Karpas-422 (cell line): Measurements from ENCODE around the gene FLT3. TPM values are rescaled to one million over a fixed set of nuclear protein-coding genes. Genes with fewer than 3 reads are reported as not detected.
"Not testable (repeated sequence)": the region's sequence is repeated elsewhere in the genome, so short reads cannot be mapped to it uniquely, and the experiment has no call there.

Experiments
- DNase-seq: peaks from one replicate; pipeline ENCODE4 v3.0.0-alpha.2; 2015
- H2AFZ ChIP-seq: fragments of 200-600 bp; sonication (generic); 2 replicates; pipeline ENCODE4 v1.6.1; 2014; ENCODE audit warnings: antibody characterized with exemption, low read length, mixed read lengths
- H3K27ac ChIP-seq: fragments of 200-600 bp; sonication (generic); 2 replicates; pipeline ENCODE4 v1.5.1; 2014; ENCODE audit warnings: mild to moderate bottlenecking, low read length, moderate library complexity
- H3K27me3 ChIP-seq: fragments of 200-600 bp; sonication (generic); 2 replicates; pipeline ENCODE4 v1.6.1; 2014; ENCODE audit warnings: low read length, mixed read lengths
- H3K36me3 ChIP-seq: fragments of 200-600 bp; sonication (generic); 2 replicates; pipeline ENCODE4 v1.6.1; 2014; ENCODE audit warnings: low read length, mixed read lengths; ENCODE audit not compliant: insufficient read depth
- H3K4me1 ChIP-seq: fragments of 200-600 bp; sonication (generic); 2 replicates; pipeline ENCODE4 v1.6.1; 2014; ENCODE audit warnings: mild to moderate bottlenecking, low read length, mixed read lengths
- H3K4me2 ChIP-seq: fragments of 200-600 bp; sonication (generic); 2 replicates; pipeline ENCODE4 v1.6.1; 2014; ENCODE audit warnings: low read length, low read depth, mild to moderate bottlenecking; ENCODE audit not compliant: poor library complexity, severe bottlenecking
- H3K4me3 ChIP-seq: fragments of 200-600 bp; sonication (generic); 2 replicates; pipeline ENCODE4 v1.5.1; 2014; ENCODE audit warnings: mild to moderate bottlenecking, antibody characterized with exemption, low read length, mixed read lengths
- H3K79me2 ChIP-seq: fragments of 200-600 bp; sonication (generic); 2 replicates; pipeline ENCODE4 v1.6.1; 2014; ENCODE audit warnings: mild to moderate bottlenecking, low read length, mixed read lengths
- H3K9ac ChIP-seq: fragments of 200-600 bp; sonication (generic); 2 replicates; pipeline ENCODE4 v1.6.0; 2014; ENCODE audit warnings: low read length
- H3K9me2 ChIP-seq: fragments of 200-600 bp; sonication (generic), shearing (Covaris generic); replicated peaks from 2 replicates; pipeline ENCODE4 v1.6.0; 2014; ENCODE audit warnings: mild to moderate bottlenecking, low read length, moderate library complexity; ENCODE audit not compliant: insufficient read depth
- H3K9me3 ChIP-seq: fragments of 300-700, 200-600 bp; sonication (generic); 2 replicates; pipeline ENCODE4 v1.6.1; 2014; ENCODE audit warnings: low read length, mixed read lengths
- H4K20me1 ChIP-seq: fragments of 200-600 bp; sonication (generic); 2 replicates; pipeline ENCODE4 v1.6.1; 2014; ENCODE audit warnings: mild to moderate bottlenecking, antibody characterized with exemption, low read length, low read depth; ENCODE audit not compliant: insufficient read depth
- total RNA-seq: library from RNA; depleted of rRNA; stranded (reverse); fragments of >200 nt; shearing (Covaris generic); gene quantifications from 2 replicates; pipeline ENCODE4 v1.2.3, GENCODE V29; 2014; ENCODE audit warnings: low replicate concordance; rRNA removed

The FLT3 gene
- not detected in 2 replicates for total RNA-seq

DNA sequence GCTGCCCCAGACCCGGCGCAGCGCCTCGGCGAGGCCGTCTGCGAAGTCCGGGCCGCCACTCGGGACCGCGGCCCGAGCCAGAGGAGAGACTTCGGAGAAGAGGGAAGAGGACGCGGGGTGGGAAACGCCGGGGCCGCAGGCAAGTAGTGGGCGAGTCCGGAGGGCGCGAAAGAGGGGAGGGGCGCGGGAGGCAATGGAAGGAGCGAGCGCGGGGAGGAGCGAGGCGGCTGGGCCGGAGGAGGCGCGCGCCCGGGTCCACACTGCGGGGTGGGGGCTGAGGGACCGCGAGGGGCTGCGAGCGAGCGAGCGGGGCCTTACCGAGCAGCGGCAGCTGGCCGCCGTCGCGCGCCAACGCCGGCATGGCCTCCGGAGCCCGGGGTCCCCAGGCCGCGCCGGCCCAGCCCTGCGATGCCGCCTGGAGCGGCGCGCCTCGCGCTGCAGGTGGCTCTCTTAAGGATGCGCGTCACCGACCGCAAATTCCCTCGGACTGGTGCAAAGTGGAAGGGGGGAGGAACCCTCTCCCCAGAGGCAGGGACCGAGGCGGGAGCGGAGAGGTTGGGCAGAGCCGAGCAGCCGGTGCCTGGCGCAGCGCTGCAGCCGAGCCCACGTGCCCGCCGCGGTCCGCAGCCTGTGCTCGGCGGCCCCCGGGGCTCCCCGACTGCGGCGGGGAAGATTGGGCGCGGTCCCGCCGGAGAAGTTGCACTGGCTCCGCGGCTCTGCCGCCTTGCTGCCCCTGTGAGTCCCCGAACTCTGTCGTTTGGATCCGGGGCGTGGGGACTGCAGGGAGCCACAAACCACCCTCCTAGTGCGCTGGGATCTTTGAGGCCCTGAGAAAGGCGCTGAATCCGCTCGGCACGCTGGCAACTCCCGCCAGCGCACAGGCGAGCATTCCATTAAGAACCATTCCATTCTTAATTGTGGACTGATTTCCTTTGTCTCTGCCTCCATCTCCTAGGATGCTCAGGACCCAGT is at the start of gene FLT3:
TSS of gene FLT3 (minus strand) at position 427 of the 972 bp plus-strand sequence. CDS start at position 361, 66 bp downstream.
- Histone ChIP-seq H3K9me3 (no peaks in the 10 kb centered on the region), H3K4me1 (no peaks in the 10 kb centered on the region), H3K27me3 (no peaks in the 10 kb centered on the region), H2AFZ (no peak within 1 kb of the TSS), H3K36me3 (no peaks in the 10 kb centered on the region), H3K27ac (no peak within 1 kb of the TSS), H4K20me1 (no peaks in the 10 kb centered on the region), H3K9ac (no peak within 1 kb of the TSS), H3K4me3 (peak within 1 kb of the TSS; percentile 36; the same call in 1 of the 2 replicates), H3K4me2 (peak within 1 kb of the TSS; percentile 51), H3K79me2 (no peaks in the 10 kb centered on the region), H3K9me2 (no peaks in the 10 kb centered on the region)
- no peak for DNase-seq

- no peaks in the 10 kb centered on the region for H3K9me2 ChIP-seq
- H3K27ac ChIP-seq: no peak overlapping the region
- H3K9me3 ChIP-seq: no peaks in the 10 kb centered on the region
- H3K4me3 ChIP-seq: no peak overlapping the region
- no peak for DNase-seq
- peak overlapping the region; percentile 5 for H3K4me2 ChIP-seq
- H3K9ac ChIP-seq: no peak overlapping the region
- H3K79me2 ChIP-seq: peaks cover 99% of the 10 kb centered on the region
- H2AFZ ChIP-seq: no peak overlapping the region
- peaks cover 22% of the 10 kb centered on the region for H3K36me3 ChIP-seq
- H3K4me1 ChIP-seq: peaks cover 13% of the 10 kb centered on the region
- peaks cover 29% of the 10 kb centered on the region; the same call in 1 of the 2 replicates for H4K20me1 ChIP-seq
- no peaks in the 10 kb centered on the region for H3K27me3 ChIP-seq
These were observed 47.1 kb upstream of the FLT3 start for GRCh38 chr13:28147495-28147894.

DNA sequence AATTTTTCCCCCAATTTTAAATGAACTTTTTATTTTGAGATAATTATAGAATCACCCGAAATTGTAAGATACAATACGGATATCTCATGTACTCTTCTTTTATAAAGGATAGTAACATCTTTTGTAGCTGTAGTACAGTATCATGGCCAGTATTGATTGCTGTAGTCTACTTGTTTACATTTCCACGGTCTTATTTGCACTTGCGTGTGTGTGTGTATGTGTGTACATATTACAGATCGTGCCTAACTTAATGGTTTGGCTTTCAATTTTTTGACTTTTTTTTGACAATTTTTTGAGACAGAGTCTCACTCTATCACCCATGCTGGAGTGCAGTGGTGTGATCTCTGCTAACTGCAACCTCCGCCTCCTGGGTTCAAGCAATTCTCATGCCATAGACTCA is 44.7 kb upstream of the FLT3 start:
- Histone ChIP-seq H3K9me3 (no peaks in the 10 kb centered on the region), H2AFZ (no peak overlapping the region), H3K79me2 (peaks cover 100% of the 10 kb centered on the region), H3K27ac (no peak overlapping the region), H3K4me1 (peaks cover 24% of the 10 kb centered on the region), H3K27me3 (no peaks in the 10 kb centered on the region), H3K4me3 (no peak overlapping the region), H3K36me3 (peaks cover 12% of the 10 kb centered on the region), H3K9ac (no peak overlapping the region), H4K20me1 (peaks cover 51% of the 10 kb centered on the region), H3K9me2 (no peaks in the 10 kb centered on the region), H3K4me2 (no peak overlapping the region)
- DNase-seq: no peak

GRCh38 chr13:28141542-28141941 is 41.2 kb upstream of the FLT3 start:
- Histone ChIP-seq H3K79me2 (peaks cover 94% of the 10 kb centered on the region), H4K20me1 (peaks cover 41% of the 10 kb centered on the region), H3K4me1 (peaks cover 27% of the 10 kb centered on the region)
- H3K27me3 ChIP-seq, H3K4me3 ChIP-seq, H3K4me2 ChIP-seq, H3K9me3 ChIP-seq, H3K36me3 ChIP-seq, H3K9ac ChIP-seq, DNase-seq, H2AFZ ChIP-seq, H3K9me2 ChIP-seq, H3K27ac ChIP-seq: not testable (repeated sequence)

DNA sequence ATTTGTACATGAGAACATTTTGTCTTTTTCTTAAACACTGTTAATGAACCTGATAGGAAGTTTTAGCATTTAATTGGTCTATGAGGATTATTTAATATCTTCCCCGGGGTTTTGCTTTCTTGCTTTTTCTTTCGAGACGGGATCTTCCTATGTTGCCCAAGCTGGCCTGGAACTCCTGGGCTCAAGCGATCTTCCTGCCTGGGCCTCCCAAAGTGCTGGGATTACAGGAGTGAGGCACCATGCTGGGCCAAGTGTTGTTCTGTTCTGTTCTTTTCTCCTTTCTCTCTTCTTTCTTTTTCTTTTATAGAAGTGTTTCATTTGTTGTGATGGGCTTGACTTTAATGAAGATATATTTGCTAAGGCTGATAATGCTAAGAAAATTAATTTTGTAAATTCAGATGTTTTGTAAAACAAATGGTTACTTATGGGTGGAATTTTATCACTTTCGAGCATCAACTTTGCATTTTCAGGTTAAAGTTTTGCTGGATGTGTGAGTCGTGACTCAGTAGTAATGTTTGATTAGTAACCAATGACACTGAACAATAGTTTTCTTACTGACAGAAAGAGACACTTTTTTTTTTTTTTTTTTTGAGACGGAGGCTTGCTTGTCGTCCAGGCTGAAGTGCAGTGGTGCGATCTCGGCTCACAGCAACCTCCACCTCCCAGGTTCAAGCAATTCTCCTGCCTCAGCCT is 40.2 kb upstream of the FLT3 start:
- H3K9me3 ChIP-seq: no peaks in the 10 kb centered on the region
- H3K9ac ChIP-seq: peak overlapping the region; percentile 99
- peaks cover 8% of the 10 kb centered on the region; the same call in 1 of the 2 replicates for H3K36me3 ChIP-seq
- no peaks in the 10 kb centered on the region for H3K27me3 ChIP-seq
- H3K4me3 ChIP-seq: peak overlapping the region; percentile 82
- H3K79me2 ChIP-seq: peaks cover 84% of the 10 kb centered on the region
- no peak overlapping the region for H3K27ac ChIP-seq
- H3K4me2 ChIP-seq: peak overlapping the region; percentile 87
- DNase-seq: no peak
- peaks cover 26% of the 10 kb centered on the region for H3K4me1 ChIP-seq
- H4K20me1 ChIP-seq: peaks cover 41% of the 10 kb centered on the region
- no peak overlapping the region for H2AFZ ChIP-seq
- no peaks in the 10 kb centered on the region for H3K9me2 ChIP-seq

DNA sequence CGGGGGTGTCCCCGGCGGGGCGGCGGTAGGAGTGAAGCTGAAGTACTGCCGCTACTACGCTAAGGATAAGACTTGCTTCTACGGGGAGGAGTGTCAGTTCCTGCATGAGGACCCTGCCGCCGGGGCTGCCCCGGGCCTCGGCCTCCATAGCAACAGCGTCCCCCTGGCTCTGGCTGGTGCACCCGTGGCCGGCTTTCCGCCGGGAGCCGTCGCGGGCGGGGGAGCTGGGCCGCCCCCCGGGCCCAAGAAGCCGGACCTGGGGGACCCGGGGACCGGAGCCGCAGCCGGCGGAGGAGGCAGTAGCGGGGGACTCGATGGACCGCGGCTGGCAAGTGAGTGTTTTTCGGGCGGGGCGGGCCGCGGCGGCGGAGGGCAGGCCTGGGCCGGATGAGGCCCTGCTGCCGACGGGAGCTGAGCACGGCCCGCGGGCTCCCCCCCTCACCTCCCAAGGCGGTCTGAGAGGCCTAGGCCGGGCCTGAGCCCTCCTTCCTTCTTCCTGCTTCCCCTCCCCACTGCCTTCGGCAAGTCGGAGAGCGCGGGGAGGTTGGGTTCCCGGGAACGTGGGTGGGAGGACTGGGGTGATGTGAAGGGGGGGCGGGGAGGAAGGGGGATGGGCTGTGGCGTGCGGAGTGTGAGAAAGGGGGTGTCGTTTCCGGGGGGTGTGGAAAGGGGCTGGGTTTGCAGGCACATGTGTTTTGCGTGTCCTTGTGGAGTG is 38.5 kb upstream of the FLT3 start:
- peaks cover 26% of the 10 kb centered on the region for H3K4me1 ChIP-seq
- no peaks in the 10 kb centered on the region for H3K27me3 ChIP-seq
- no peak overlapping the region for H2AFZ ChIP-seq
- H3K4me2 ChIP-seq: peak overlapping the region; percentile 87
- peak; percentile 94 for DNase-seq
- H3K36me3 ChIP-seq: no peaks in the 10 kb centered on the region; the same call in 1 of the 2 replicates
- H4K20me1 ChIP-seq: peaks cover 38% of the 10 kb centered on the region
- H3K9me2 ChIP-seq: no peaks in the 10 kb centered on the region
- peaks cover 67% of the 10 kb centered on the region for H3K79me2 ChIP-seq
- no peaks in the 10 kb centered on the region for H3K9me3 ChIP-seq
- peak overlapping the region; percentile 99 for H3K9ac ChIP-seq
- peak overlapping the region; percentile 90 for H3K27ac ChIP-seq
- H3K4me3 ChIP-seq: peak overlapping the region; percentile 82

DNA sequence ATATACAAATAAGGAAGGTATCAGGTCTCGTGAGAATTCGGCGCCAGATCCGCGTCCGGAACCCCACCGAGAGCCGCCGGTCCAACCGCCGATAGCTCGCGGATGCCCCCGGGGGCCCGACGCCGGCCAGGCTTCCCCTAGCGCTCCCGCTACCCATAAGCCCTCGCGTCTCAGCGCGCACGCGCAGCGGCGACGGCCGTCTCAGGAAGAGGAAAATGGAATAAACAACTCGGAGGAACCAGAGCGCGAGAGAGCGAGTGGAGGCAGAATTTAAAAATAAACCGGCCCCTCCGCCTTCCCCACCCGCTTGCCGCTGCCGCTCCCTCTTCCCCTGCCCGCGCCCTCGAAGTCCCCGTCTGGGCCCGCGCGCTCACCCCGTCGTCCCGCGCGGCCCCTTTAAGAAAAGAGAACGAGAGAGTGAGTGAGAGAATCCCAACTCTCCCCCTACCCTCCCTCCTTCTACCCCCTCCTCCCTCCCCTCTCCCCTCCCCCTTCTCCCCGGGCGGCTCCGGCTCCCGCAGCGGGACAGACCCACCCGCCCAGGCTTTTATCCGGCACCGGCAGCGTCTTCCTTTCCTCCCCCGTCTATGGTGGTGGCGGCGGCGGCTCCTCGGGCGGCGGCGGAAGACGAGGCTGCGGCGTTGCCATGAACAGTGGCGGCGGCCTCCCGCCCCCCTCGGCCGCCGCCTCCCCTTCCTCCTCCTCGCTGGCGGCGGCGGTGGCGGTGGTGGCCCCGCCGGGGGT is 37.8 kb upstream of the FLT3 start, which contains the start of gene PAN3:
TSS of gene PAN3 (plus strand) at position 534 of the 744 bp plus-strand sequence. CDS start at position 647, 113 bp downstream.
- Histone ChIP-seq H4K20me1 (peaks cover 35% of the 10 kb centered on the region), H2AFZ (peak within 1 kb of the TSS; percentile 88), H3K79me2 (peaks cover 60% of the 10 kb centered on the region), H3K36me3 (no peaks in the 10 kb centered on the region; the same call in 1 of the 2 replicates), H3K9me3 (no peaks in the 10 kb centered on the region), H3K27ac (peak within 1 kb of the TSS; percentile 90), H3K4me2 (peak within 1 kb of the TSS; percentile 87), H3K27me3 (no peaks in the 10 kb centered on the region), H3K9ac (peak within 1 kb of the TSS; percentile 99), H3K4me1 (peaks cover 26% of the 10 kb centered on the region), H3K4me3 (peak within 1 kb of the TSS; percentile 82), H3K9me2 (no peaks in the 10 kb centered on the region)
- DNase-seq: peak; percentile 96
